K562 (cell line): ENCODE measurements around the gene IGIP. TPM values are rescaled to one million over a fixed set of nuclear protein-coding genes. Genes with fewer than 3 reads are reported as not detected.

ENCODE experiments used
- BRCA1 ChIP-seq, 2 experiments: fragments of 450-650 bp in 1 of 2; sonication (generic) in 1 of 2; formaldehyde crosslinking in 1 of 2; IDR thresholded peaks; 2 replicates each; pipeline versions ENCODE4 v1.5.0 to v1.6.1; 2017 to 2020; ENCODE audit warnings: mild to moderate bottlenecking in 1 of 2, missing genetic modification reagents in 1 of 2
- CTBP1 ChIP-seq: fragments of 450-650 bp; IDR thresholded peaks from 2 replicates; pipeline ENCODE4 v1.6.1; 2016; ENCODE audit warnings: borderline replicate concordance
- ETV1 ChIP-seq: fragments of 450-650 bp; conservative IDR thresholded peaks from 2 replicates; pipeline ENCODE4 v1.6.1; 2016; ENCODE audit warnings: missing genetic modification characterization, control low read depth, low read depth, missing compliant biosample characterization
- GABPA ChIP-seq: fragments of 200-800 bp; sonication (Bioruptor generic); conservative IDR thresholded peaks from 2 replicates; pipeline ENCODE4 v1.6.1; 2016; ENCODE audit warnings: low read depth, missing genetic modification characterization, missing compliant biosample characterization
- HNRNPLL ChIP-seq: fragments of 200-400 bp; formaldehyde crosslinking; IDR thresholded peaks from 2 replicates; pipeline ENCODE4 v1.6.1; 2017; ENCODE audit warnings: low read length, low read depth, mild to moderate bottlenecking; ENCODE audit not compliant: poor library complexity, severe bottlenecking
- KDM5B ChIP-seq: fragments of 200-600 bp; sonication (generic); IDR thresholded peaks from 2 replicates; pipeline ENCODE4 v1.6.1; 2012; ENCODE audit warnings: low read depth, mild to moderate bottlenecking, moderate library complexity, low read length, control low read depth, inconsistent platforms; ENCODE audit not compliant: insufficient replicate concordance
- NFYB ChIP-seq: IDR thresholded peaks from 2 replicates; pipeline ENCODE4 v1.6.1; 2011; ENCODE audit warnings: mild to moderate bottlenecking, moderate library complexity; ENCODE audit not compliant: insufficient read length; ENCODE audit errors: extremely low read depth
- POLR2A ChIP-seq: fragments of 450-650 bp; conservative IDR thresholded peaks from 2 replicates; pipeline ENCODE4 v1.6.1; 2016
- THAP12 ChIP-seq: fragments of 250-450 bp; sonication (Bioruptor Pico); IDR thresholded peaks from 2 replicates; pipeline ENCODE4 v1.9.0; 2021; ENCODE audit warnings: mild to moderate bottlenecking, inconsistent platforms
- USF2 ChIP-seq: sonication (generic); formaldehyde crosslinking; IDR thresholded peaks from 2 replicates; pipeline ENCODE4 v1.5.0; 2020; ENCODE audit warnings: missing genetic modification reagents
- ZBTB1 ChIP-seq: sonication (generic); formaldehyde crosslinking; IDR thresholded peaks from 2 replicates; pipeline ENCODE4 v1.8.1; 2023; ENCODE audit warnings: missing genetic modification reagents, low read depth, mild to moderate bottlenecking, borderline replicate concordance
- ZBTB7A ChIP-seq: IDR thresholded peaks from 2 replicates; pipeline ENCODE4 v1.6.1; 2011; ENCODE audit warnings: low read depth, mild to moderate bottlenecking, low read length, moderate library complexity, borderline replicate concordance; ENCODE audit not compliant: control insufficient read depth
- polyA plus RNA-seq, 8 experiments: library from polyadenylated mRNA; depleted of rRNA in 4 of 8; stranded (reverse) in 5 of 8; unstranded in 3 of 8; fragments of >200 nt; fragmentation: Nextera tagmentation in 2 of 8; fragmentation: Illumina TruSeq in 1 of 8; extraction: Ambion mirVana in 2 of 8; extraction: Trizol in 1 of 8; gene quantifications; 2 replicates each; pipeline versions ENCODE4 v1.2.1 to v1.2.3, GENCODE V29; 2011 to 2014; ENCODE audit warnings: inconsistent platforms in 1 of 8, missing spikeins in 1 of 8
- total RNA-seq, 7 experiments: library from RNA; depleted of rRNA in 6 of 7; stranded (reverse); fragments of >200 nt in 6 of 7; fragmentation: Illumina TruSeq in 2 of 7; extraction: Trizol in 2 of 7; gene quantifications; 2 replicates each; pipeline versions ENCODE4 v1.2.1 to v1.2.3, GENCODE V29; 2011 to 2021; ENCODE audit warnings: low replicate concordance in 1 of 7
- TF ChIP-seq, protein P1 (sequence below): sonication (generic); formaldehyde crosslinking; IDR thresholded peaks from 2 replicates; pipeline ENCODE4 v1.8.0; 2022; ENCODE audit warnings: mild to moderate bottlenecking, missing genetic modification reagents

IGIP gene
- total and polyA plus RNA-seq, 9 of the 15 experiments (the other 6 are each of a cell fraction or from before 2014, with no cell fraction given), result 0.52 to 1.6 (median 1.2) TPM

GRCh38 chr5:140174465-140175366 is 49.0 kb downstream of the IGIP start, which contains the start of gene CYSTM1 (continued):
- TF ChIP-seq THAP12 (peak; percentile 45; the same call in 1 of the 2 replicates), ZBTB7A (peak; percentile 72), USF2 (CRISPR knock-in tag) (peak; percentile 68), ZBTB1 (peak; percentile 16; the same call in 1 of the 2 replicates), HNRNPLL (peak; percentile 87), CTBP1 (peak; percentile 95), GABPA (tag) (peak; percentile 77), ETV1 (peak; percentile 80), NFYB (peak; percentile 3), POLR2A (peak; percentile 84), BRCA1 (IDR thresholded peaks at IDR 0.05) (no peak), BRCA1 (CRISPR knock-in tag; IDR thresholded peaks at IDR 0.05) (no peak), KDM5B (peak; percentile 73)
- TF ChIP-seq, protein P1, sequence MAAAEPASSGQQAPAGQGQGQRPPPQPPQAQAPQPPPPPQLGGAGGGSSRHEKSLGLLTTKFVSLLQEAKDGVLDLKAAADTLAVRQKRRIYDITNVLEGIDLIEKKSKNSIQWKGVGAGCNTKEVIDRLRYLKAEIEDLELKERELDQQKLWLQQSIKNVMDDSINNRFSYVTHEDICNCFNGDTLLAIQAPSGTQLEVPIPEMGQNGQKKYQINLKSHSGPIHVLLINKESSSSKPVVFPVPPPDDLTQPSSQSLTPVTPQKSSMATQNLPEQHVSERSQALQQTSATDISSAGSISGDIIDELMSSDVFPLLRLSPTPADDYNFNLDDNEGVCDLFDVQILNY (CRISPR knock-in tag), result 0 out of 2 replicates have a peak, but pooled peaks have one; percentile 44
